HG03064 (cell line): ENCODE data around the gene COL23A1.

Source experiments
- ATAC-seq: cut with Tn5 transposase; IDR thresholded peaks from one replicate; pipeline ENCODE4 v1.9.1; 2021; ENCODE audit warnings: low read depth; ENCODE audit not compliant: unreplicated experiment

The COL23A1 gene

DNA sequence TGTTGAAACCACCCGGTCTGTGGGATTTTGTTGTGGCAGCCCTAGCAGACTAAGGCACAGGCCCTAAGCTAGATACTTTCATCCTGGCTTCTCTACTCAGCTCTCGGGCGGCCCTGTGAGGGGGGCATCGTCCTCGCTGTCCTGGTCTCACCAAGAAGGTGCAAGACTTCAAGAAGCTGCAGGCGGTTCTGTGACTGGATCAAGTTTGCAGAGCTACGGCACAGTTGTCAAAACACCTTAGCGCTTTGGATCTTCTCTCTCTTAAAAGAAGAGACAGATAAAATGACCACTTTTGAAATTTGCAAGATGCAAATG lies 238.2 kb downstream of the COL23A1 start:
- no peak for ATAC-seq

DNA sequence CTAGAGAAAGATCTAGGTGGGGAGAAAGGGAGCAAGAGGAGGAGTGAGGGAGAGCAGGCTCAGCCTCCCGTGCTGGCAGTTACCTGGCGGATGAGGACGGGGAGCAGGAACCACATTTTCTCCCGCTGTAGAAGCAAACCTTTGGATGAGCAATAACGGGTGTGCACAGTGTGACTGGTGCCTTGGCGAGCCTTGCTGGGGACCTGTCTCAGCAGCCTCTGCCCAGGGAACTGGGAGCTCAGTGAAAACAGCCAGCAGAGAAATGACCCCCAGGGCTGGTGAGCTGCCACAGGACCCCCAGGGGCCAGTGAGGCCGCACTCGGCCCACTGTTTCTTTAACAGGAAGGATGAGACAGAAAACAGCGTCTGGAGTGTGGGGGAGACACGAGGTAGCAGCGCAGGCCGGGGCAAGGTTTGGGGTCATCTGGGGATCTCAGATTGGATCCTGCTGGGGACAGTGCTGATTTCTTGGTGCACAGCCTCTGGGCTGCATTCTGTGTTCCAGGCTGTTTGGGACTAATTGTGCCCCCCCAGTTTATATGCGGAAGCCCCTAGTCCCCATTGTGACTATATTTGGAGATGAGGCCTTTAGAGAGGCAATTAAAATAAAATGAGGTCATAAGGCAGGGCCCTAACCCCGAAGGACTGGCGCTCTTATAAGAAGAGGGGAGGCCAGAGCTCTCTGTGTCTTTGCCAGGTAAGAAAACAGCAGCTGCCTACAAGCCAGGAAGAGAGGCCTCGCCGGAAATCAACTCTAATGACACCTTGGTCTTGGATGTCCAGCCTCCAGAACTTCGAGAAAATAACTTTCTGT lies 238.8 kb downstream of the COL23A1 start:
- no peak for ATAC-seq

DNA sequence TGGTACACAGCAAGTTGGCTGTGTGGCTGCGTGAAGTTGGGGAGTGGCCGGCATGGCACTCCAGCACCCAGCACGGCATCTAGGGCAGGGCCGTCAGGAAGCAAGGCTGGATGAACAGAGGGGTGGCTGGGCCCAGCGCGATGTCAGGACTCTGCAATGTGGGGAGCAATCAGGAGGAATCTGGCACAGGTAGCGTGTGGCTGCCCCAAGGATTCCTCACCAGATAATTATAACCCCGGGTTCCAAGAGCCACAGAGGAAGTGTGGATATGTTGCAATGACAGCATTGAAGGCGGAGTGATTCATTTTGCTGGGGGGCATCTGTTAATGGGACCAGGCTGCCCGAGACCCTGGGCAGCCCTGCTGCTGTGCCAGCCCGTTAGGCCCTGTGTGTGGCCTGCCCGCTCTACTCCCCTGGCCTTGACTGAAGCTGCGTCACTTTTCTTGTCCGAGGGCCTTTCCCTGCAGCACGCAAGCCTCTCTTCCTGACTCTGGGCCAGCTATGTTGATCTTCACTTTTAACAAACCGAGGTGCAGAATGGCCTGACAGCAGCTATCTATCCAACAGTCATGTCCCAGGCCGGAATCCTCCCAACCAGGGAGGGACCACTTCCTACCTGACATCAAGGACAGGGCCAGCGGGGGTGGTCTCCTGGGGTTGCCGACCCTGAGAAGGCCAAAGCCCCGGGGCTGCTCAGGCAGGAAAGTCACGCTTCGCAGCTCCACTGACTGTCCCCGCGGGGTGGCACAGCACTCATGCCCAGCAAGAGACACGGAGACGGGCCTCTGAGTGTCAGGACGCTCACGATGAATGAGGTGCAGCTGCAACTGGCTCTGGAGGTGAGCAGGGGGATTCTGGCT lies 239.6 kb downstream of the COL23A1 start:
- no peak for ATAC-seq

DNA sequence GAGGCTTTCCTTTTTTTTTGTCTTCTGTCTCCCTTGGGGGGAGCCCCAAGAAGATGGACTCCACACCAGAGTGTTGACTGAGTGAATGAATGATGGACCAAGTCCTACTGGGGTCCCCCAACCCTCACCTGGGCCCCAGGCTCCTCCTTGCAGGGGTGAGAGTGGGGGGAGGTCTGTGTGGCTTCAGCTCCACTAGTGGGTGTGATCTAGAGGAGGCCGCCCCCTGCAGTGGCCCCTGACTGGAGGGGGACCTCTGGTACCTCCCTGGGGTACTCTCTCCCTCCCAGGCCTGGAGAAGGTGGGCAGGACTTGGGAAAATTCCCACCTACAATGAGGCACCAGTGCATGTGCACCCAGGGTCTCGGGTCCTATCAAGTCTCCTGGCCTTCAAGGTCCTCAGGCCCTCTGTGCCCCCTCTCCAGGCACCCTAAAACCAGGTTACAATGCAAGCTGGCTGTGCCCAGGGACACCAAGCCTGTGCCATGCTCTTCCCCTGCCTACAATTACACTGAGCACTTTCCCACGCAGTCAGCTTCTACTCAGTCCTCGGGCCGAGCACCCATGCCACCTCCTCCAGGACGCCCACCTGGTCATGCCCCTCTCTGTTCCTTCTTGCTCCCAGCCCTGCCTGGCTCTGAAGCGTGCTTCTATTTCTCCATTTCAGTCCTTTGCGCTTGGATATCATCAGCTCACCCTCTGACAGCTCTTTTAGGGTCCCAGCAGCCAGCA lies 240.4 kb downstream of the COL23A1 start:
- ATAC-seq: no peak

GRCh38 chr5:178349075-178349511 lies 241.1 kb downstream of the COL23A1 start:
- ATAC-seq: no peak

- no peak for ATAC-seq
These were observed 241.7 kb downstream of the COL23A1 start for GRCh38 chr5:178348356-178349074.

DNA sequence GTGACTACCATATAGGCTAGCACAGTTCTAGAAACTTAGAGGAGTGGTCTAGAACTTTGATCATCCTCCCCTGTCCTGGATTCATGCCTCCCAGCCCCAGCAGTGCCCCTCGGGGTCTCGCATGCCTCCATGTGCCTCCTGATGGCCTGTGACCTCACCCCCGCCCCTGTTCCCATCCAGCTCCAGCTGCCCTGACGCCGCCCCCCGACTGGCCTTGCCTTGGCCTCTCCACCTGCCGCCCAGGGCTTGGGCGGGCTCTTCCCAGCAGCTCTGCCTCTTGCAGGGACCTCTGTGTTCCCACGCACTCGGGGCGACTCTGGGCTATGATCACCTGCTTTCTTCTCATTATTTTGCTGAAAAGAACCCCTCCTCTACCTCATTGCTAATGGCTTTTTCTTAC lies 242.2 kb downstream of the COL23A1 start:
- no peak for ATAC-seq

GRCh38 chr5:178346607-178347334 lies 243.4 kb downstream of the COL23A1 start:
- ATAC-seq: no peak

DNA sequence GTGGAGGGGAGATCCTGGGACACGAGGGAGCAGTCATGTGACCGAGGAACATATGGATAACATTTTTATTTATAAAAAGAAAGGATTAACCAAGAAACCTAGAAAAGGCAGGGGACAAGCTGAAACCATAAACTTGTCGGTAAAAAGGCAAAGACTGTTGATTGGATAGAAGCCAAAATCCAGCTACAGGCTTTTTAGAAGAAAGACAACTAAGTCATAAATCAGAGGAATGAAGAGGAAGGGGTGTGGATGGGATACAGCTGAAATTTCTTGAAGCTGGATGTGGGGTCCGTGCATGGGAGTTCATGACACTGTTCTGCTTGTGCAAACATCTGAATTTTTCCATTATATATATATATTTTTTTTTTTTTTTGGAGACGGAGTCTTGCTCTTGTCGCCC lies 246.9 kb downstream of the COL23A1 start:
- no peak for ATAC-seq

- no peak for ATAC-seq
These were observed 248.4 kb downstream of the COL23A1 start for GRCh38 chr5:178341851-178342140.

DNA sequence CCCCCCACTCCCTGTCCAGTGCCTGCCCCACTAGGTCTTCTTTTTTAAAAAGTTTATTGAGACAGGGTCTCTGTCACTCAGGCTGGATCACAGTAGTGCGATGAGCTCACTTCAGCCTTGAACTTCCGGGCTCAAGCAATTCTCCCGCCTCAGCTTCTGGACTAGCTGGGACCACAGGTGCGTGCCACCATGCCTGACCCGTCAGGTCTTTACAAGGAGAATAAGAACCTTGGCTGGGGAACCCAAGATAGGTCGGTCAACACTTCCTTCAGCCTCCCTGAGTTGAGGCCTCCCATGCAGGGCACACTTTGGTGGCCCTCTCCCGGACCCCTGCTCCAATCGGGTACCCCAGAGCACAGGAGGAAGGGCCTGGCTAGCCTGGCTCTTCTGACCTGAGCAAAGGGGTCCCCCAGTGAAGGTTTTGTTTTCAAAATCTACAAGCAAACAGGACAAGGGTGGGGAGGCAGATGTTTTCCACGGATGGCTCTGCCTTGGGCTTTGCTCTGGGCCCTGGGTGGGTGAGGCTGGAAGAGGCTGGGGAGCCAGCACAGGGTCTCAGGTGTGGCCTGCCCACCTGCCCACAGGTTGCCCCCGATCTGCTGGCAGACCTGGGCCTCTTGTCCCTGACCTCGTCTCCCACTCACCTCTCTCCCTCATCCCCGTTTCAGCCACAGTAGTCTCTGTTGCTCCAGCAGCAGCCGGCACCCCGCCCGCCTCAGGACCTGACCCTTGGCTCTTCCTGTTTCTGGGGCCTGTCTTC lies 248.9 kb downstream of the COL23A1 start:
- ATAC-seq: no peak

DNA sequence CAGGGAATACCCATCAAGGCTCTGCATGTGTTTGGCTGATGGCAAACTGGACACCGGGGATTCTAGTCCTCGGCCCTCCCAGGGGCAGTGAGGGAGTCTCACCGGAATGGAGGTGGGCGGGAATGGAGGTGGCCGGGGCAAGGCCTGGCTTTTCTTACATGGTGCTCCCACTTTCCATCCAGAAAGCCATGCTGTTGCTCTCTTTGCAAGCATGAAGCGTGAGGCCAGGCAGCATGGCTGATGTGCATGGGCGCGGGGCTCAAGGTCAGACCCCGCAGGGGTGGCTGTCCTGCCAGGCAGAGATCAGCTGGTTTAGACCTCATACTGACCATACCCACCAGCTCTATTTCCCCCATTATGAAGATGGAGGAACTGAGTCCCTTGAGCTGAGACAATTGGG lies 249.6 kb downstream of the COL23A1 start:
- ATAC-seq: no peak

DNA sequence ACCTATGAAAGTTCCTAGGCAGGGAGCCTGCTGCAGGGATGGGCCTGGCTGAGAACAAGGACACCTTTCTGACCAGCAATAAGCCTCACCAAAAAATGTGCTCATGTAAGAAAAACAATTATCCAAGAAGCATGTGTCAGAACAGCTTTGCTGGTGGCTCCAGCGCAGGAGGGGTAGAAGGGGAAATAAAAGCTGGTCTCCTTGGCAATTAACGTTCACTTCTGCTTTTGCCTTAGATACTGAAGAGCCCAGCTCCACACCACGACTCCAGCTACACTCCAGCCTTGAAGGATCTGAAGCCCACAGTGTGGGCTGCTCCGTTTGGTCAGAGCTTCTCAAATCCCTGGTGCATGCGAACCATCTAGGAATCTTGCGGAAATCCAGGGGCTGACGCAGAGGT lies 250.0 kb downstream of the COL23A1 start:
- ATAC-seq: no peak

- no peak for ATAC-seq
These were observed 250.9 kb downstream of the COL23A1 start for GRCh38 chr5:178339272-178339671.

DNA sequence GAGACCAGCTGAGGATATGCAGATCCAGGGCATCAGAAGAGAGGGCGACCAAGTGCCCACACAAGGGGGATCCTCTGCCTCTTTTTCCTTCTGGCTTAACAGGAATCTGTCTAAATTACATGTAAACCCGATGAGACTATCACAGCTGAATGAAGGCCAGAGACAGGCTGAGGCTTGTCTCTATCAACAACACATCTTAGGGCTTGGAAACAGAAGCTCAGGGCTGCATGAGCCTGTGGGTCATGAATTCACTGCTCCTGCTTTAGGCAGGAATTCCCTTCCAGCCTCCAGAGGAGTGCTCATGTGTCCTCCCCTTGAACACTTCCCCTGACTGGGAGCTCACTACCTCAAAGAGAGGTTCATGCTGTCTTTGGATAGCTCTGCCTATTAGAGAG lies 251.4 kb downstream of the COL23A1 start:
- no peak for ATAC-seq

DNA sequence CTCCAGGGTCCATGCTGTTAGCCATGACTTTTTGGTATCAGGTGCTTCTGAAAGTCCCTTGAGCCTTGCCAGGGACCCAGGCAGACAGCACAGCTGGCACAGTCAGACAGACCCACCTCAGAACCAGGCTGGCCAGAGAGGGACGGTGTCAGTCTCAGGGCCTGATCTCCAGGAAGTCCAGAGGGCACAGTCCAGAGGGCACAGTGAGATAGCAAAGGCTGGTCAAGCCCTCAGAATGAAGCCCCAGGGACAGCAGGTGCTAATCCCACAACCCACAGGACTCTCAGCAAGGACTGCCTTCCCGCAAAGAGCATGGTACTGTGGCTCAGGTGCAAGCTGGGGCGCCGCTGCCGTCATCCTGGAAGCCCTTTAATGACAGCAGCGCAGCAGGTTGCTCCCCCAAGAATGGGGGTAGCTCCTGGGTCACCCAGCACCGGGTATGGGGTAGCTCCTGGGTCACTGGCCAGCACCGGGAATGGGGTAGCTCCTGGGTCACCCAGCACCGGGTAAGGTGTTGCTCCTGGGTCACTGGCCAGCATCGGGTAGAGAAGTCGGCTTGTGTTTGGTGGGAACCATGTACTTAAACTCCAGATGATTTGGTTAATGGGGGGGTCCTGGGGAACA lies 252.0 kb downstream of the COL23A1 start:
- ATAC-seq: no peak

GRCh38 chr5:178337334-178337741 lies 252.9 kb downstream of the COL23A1 start:
- no peak for ATAC-seq

- ATAC-seq: no peak
These were observed 253.3 kb downstream of the COL23A1 start for GRCh38 chr5:178336889-178337288.
